ENCODE measurements around the gene FOXI3. TPM values are rescaled to one million over a fixed set of nuclear protein-coding genes. Genes with fewer than 3 reads are reported as not detected.

Gene FOXI3
- polyA plus RNA-seq, 1 of the 3 experiments (the other 2 are of a cell fraction) = not detected

Small RNA genes within 50 kb of the gene (small RNA-seq; reads per million reads assigned to genes)
- 0 to 0.53 (median 0) reads per million in 7 experiments for gene RNU6-1007P

Other genes starting within 250 kb of the FOXI3 start
- 2.2 and 4.8 TPM in 2 replicates for gene EIF2AK3, start 174.8 kb upstream of the FOXI3 start, polyA plus RNA-seq (2012; rRNA removed)
- gene RPIA, start 239.0 kb upstream of the FOXI3 start, polyA plus RNA-seq (2012; rRNA removed) = 16.0 and 17.4 TPM in 2 replicates

Data from SK-N-SH (cell line).